ENCODE results near the gene ATXN1.

GRCh38 chr6:16369989-16370388 is 391.3 kb downstream of the ATXN1 start:
- TF ChIP-seq CREB1 (IDR thresholded peaks at IDR 0.05) (no peak), CTCF (IDR thresholded peaks at IDR 0.05; ENCODE audit: control extremely low read depth in 1 of 3, insufficient read depth in 1 of 3, low read depth in 1 of 3, low read length in 3 of 3) (no peak), NRF1 (IDR thresholded peaks at IDR 0.05; ENCODE audit: low read depth, low read length) (no peak), POLR2A (IDR thresholded peaks at IDR 0.05; ENCODE audit: control extremely low read depth in 1 of 2, low read depth in 2 of 2, low read length in 2 of 2) (no peak), EGR1 (IDR thresholded peaks at IDR 0.05; ENCODE audit: borderline replicate concordance, low read depth, low read length) (no peak), POLR2AphosphoS5 (IDR thresholded peaks at IDR 0.05; ENCODE audit: low read depth, low read length) (no peak), TAF7 (optimal IDR thresholded peaks at IDR 0.05; ENCODE audit: borderline replicate concordance, low read depth, low read length) (no peak), RAD21 (IDR thresholded peaks at IDR 0.05 in 1 of 2, conservative IDR thresholded peaks at IDR 0.05 in 1 of 2; ENCODE audit: low read depth in 2 of 2, low read length in 2 of 2) (no peak), YY1 (IDR thresholded peaks at IDR 0.05; ENCODE audit: low read depth, low read length) (no peak), ATF2 (IDR thresholded peaks at IDR 0.05; ENCODE audit: low read length) (no peak), EP300 (IDR thresholded peaks at IDR 0.05; ENCODE audit: borderline replicate concordance in 1 of 2, low read depth in 2 of 2, low read length in 2 of 2) (no peak)
